ENCODE measurements around the gene LRBA.

GRCh38 chr4:150582146-150582872 is 432.8 kb downstream of the LRBA start, which contains the start of gene MAB21L2:
- TF ChIP-seq CTCF (IDR thresholded peaks at IDR 0.05) (no peak), POLR2AphosphoS5 (IDR thresholded peaks at IDR 0.05) (peak; percentile 18 to 49 (median 40)), POLR2A (IDR thresholded peaks at IDR 0.05) (no peak), EP300 (IDR thresholded peaks at IDR 0.05) (no peak)
